Stimulated activated CD8-positive, alpha-beta memory T cell treated with anti-CD3 and anti-CD28 coated beads, Interleukin-15, amount 100 ng/mL, for 24 hours (primary cell): Measurements from ENCODE around the gene PCMTD2.

Experiments used
- DNase-seq: peaks from one replicate; pipeline ENCODE4 v3.0.0-alpha.2; 2020; ENCODE audit warnings: low read depth

The PCMTD2 gene

DNA sequence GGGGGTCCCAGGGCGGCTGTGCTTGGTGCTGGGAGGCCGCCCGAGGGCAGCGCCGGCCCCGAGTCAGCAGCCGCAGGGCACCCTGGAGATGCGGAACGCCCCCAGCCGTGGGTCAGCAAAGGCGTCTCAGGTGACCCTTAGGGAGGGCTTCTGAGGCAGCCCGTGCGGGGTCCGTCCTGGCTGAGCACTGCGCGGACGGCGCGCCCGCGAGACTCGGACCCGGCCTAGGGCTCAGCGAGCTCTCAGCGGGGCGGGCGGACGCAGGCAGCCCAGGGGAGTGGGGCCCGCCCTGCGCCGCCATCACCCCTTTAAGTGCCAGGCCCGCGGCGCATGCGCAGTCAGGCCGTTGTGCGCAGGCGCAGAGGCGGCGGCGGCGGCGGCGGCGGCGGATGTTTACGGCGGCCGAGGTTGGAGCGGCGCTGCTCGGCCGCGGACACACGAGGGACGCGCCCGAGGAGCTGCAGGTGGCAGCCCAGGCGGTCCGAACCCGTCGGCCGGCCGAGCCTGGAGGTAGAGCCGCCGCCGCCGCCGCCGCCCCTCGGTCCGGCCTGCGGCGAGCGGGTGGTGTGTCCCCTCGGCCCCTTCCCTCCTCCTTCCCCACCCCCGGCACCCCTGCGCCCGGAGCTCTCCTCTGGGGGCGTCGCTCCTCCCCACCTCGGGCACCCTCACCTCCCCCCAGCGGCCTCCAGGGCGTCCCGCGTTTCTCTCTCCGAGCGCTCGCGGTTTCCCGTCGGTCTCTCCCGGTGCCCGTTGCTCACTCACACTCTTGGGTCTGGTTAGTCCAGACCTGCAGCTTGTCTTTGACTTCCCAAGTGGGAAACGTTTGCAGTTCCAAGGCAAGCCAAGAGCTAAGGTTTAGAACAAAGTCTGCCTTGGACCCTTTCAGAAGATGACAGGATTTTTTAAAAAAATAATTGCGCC is at the start of gene PCMTD2:
Gene PCMTD2 (plus strand): TSS at position 388 of the 921 bp plus-strand sequence. CDS start 4,218 bp downstream, outside the sequence.
- peak; percentile 80 for DNase-seq

DNA sequence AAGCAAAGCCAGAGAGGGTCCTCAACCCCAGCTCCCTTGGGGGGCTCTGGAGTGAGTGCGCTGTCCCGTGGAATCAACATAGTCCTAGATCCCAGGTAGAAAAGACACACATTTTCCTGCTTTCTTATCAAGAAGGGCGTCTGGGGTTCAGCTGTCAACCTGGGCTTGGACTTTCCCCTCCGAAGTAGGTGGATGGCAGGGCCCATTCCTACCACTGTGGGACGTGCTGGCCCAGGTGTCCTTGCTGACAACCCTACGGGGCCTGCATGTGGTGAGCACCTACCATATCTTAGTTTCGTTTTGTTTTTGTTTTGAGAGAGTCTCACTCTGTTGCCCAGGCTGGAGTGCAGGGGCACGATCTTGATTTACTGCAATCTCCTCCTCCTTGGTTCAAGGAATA is 48.9 kb upstream of the PCMTD2 start:
- DNase-seq = no peak

GRCh38 chr20:64207641-64208590 is 47.6 kb upstream of the PCMTD2 start:
- DNase-seq = no peak

DNA sequence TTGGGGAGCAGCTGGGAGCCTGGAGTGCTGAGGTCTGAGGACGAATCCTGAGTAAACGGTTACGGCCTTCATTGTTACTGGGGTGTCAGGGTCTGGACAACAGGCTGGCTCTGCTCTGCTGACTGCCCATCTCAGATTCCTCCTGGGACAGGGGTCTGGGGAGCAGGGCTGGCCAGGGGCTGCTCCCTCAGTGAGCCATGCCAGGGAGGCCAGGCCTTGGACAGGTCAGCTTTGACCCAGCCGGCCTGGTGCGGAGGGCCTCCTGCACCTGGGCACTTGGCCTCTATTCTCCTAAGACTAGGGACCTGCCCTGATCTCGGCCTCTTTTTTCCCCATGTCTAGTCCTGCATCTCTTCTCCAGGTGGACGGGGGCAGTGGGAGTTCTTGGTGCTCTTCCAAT is 46.4 kb upstream of the PCMTD2 start:
- DNase-seq = no peak

GRCh38 chr20:64210656-64211369 is 44.7 kb upstream of the PCMTD2 start:
- DNase-seq = no peak

- no peak for DNase-seq
Measured at GRCh38 chr20:64211874-64212658, 43.5 kb upstream of the PCMTD2 start.

GRCh38 chr20:64212755-64213154 is 42.8 kb upstream of the PCMTD2 start:
- DNase-seq = no peak

GRCh38 chr20:64214113-64214512 is 41.4 kb upstream of the PCMTD2 start:
- DNase-seq = no peak

DNA sequence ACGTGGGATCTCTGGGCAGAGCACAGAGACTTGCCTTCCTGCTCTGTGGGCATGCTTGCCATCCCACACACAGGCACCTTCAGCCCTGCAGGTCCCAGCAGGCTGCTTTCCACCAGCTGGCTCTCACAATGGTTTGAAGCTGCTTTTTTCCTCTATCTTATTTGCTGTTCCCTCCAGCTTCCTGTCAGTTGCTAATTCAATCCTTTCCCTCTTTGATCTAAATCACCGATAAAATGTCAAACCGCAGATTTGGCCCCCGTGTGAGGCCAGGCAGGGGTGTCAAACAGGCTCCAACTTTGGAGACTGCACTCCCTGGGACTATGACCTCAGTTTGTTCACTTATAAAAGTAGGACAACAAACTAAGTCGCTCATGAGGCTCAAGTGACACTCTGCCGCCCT is 40.6 kb upstream of the PCMTD2 start:
- DNase-seq = no peak

- DNase-seq = no peak
Measured at GRCh38 chr20:64216036-64216435, 39.5 kb upstream of the PCMTD2 start.

GRCh38 chr20:64216910-64217309 is 38.6 kb upstream of the PCMTD2 start:
- no peak for DNase-seq

- DNase-seq = no peak
Measured at GRCh38 chr20:64217539-64218221, 37.9 kb upstream of the PCMTD2 start.

DNA sequence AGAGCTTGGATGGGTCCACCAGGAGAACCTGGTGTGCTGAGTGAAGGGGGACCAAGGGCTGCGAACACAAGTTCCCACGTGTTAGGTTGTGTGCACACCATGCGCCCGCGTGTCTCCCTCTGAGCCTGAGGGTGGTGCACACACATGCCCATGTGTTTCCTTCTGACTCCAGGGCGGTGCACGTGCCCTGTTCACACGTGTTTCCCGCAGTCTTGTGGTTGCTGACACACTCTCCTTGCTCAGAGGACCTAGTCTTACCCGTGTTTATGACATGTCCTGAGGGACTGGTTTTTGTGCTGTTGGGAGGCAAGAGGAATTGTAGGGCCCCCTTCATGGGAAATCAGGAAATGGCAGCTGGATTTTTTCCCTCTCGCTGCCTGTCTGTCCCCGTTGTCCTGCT is 36.3 kb upstream of the PCMTD2 start:
- no peak for DNase-seq

DNA sequence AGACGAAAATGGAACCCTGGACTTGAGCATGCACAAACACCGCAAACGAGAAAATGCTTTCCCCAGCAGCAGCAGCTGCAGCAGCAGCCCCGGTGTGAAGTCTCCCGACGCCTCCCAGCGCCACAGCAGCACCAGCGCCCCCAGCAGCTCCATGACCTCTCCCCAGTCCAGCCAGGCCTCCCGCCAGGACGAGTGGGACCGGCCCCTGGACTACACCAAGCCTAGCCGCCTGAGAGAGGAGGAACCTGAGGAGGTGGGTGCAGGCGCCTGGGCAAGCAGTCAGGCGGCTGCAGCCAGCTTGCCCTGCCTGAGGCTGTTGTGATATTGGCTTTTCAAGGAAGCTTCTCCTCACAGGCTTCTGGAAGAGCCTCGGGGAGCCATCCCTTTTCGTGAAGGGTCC is 35.8 kb upstream of the PCMTD2 start:
- DNase-seq = no peak

- no peak for DNase-seq
Measured at GRCh38 chr20:64220420-64220819, 35.1 kb upstream of the PCMTD2 start.

DNA sequence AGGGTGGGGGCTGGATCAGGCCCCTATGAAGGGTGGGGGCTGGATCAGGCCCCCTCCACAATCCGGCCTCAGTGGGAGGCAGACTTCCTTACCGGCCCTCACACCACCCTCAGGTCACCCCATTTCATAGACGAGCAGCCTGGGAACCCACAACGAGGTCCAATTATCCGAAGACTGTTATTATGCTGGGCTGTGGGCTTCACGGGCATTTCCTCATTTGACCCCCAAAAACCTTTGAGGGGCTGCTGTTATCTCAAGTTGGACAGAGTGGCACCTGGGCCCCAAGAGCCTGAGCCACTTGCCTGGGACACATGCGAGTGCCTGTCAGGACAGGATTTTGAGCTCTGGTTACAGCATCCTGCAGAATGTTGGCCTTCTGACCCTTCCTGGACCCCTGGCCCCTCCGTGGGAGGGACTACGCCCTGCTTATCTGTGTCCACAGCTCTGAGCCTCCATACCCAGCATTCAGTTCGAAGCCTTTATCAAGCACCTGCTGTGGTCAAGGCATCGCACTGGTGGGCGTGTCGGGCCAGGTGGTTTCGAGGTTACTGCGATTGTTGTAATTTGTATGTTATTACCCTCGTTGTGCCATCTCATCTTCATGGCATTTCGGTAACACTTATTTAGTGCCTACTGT is 34.5 kb upstream of the PCMTD2 start:
- DNase-seq = no peak

GRCh38 chr20:64222291-64222735 is 33.2 kb upstream of the PCMTD2 start:
- DNase-seq = no peak

DNA sequence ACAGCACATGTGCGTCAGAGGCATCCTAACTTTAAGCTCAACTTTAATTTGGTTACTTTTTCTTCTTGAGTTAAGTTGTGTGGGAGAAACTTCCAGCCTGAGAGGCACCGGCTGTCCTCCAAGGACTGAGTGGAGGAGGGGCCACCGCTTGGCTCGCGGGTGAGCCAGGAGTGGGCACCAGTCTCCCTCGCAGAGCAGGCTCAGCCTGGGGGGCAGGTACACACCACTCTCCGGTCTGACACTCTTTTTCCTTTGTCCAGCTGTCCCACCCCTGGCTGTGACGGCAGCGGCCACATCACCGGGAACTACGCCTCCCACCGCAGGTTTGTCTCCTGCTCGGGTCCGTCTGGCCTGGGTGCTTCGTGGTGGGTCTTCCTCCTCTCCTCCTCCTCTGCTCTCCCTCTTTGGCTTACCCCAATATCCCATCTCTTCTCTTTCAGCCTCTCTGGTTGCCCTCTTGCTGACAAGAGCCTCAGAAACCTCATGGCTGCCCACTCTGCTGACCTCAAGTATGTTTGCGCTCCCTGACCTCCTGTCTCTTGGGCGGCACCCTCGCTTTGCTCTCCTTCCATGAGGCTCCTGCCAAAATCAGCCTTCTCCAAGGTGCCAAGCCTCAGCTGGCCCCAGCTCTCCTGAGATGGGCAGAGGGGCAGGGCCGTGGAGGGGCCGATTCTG is 32.6 kb upstream of the PCMTD2 start:
- no peak for DNase-seq

GRCh38 chr20:64223526-64224067 is 32.0 kb upstream of the PCMTD2 start:
- DNase-seq = no peak
